ENCODE measurements around the gene NOP10. TPM values are rescaled to one million over a fixed set of nuclear protein-coding genes. Genes with fewer than 3 reads are reported as not detected.

The NOP10 gene
- total RNA-seq = 205 and 280 TPM in 2 replicates

GRCh38 chr15:34342737-34343575 lies at the start of gene NOP10, which contains the start of gene NUTM1:
Gene NOP10 (minus strand): TSS chr15:34343136. CDS start chr15:34343073, 63 bp downstream.
Gene NUTM1 (plus strand): TSS chr15:34343315. CDS start chr15:34343697, 382 bp downstream.

GRCh38 chr15:34367101-34368081 lies 24.5 kb upstream of the NOP10 start, which contains the start of gene LPCAT4:
Gene LPCAT4 (minus strand): TSS chr15:34367196. CDS start chr15:34367100, 96 bp downstream.

GRCh38 chr15:34337557-34338306 lies 5.2 kb downstream of the NOP10 start, which contains the start of gene SLC12A6:
Gene SLC12A6 (minus strand): TSS chr15:34337781. CDS start chr15:34336680, 1,101 bp downstream.

Small RNAs within 50 kb of the gene (small RNA-seq; reads per million reads assigned to genes)
- gene MIR1233-1 (not detected), gene RF00019 (not detected)

Other genes starting within 250 kb of the NOP10 start
- 49.2 and 50.3 TPM in 2 replicates for gene EMC7, start 241.3 kb downstream of the NOP10 start, total RNA-seq
- gene PGBD4, start 241.1 kb downstream of the NOP10 start, total RNA-seq = 1.7 and 1.8 TPM in 2 replicates
- gene KATNBL1, start 133.0 kb downstream of the NOP10 start, total RNA-seq = 76.2 and 78.7 TPM in 2 replicates
- gene EMC4, start 118.1 kb downstream of the NOP10 start, total RNA-seq = 115 and 135 TPM in 2 replicates
- gene SLC12A6, start 5.4 kb downstream of the NOP10 start, total RNA-seq = 40.4 and 44.2 TPM in 2 replicates
- gene NUTM1, start 179 bp upstream of the NOP10 start, total RNA-seq = not detected in 2 replicates
- 13.6 and 20.1 TPM in 2 replicates for gene LPCAT4, start 24.1 kb upstream of the NOP10 start, total RNA-seq
- 35.9 and 37.0 TPM in 2 replicates for gene GOLGA8A, start 94.7 kb upstream of the NOP10 start, total RNA-seq
- 35.5 and 40.0 TPM in 2 replicates for gene GOLGA8B, start 240.5 kb upstream of the NOP10 start, total RNA-seq